T-cell (primary cell): ENCODE measurements around the gene NR4A1. TPM values are rescaled to one million over a fixed set of nuclear protein-coding genes. Genes with fewer than 3 reads are reported as not detected.

Source experiments
- ATAC-seq, 4 experiments: fragments of 200-7000 bp in 3 of 4; fragments of 150-1000 bp in 1 of 4; cut with Tn5 transposase; replicated peaks in 1 of 4; 1 replicate in 3 of 4; 2 replicates in 1 of 4; pipeline ENCODE4 v1.10.0; 2021; ENCODE audit warnings: moderate library complexity in 3 of 4, mild to moderate bottlenecking in 2 of 4, moderate number of reproducible peaks in 1 of 4
- CTCF ChIA-PET, 2 donors: fragments of 300-600 bp; sonication (Branson Sonifier 250); formaldehyde crosslinking; loops; one replicate each; lab custom pipeline; 2022; ENCODE audit warnings: antibody characterized with exemption in 2 of 2; lab: Charles Lee
- POLR2A ChIA-PET, 2 donors: fragments of 300-600 bp; sonication (Branson Sonifier 250); formaldehyde crosslinking; loops; one replicate each; lab custom pipeline; 2022; ENCODE audit warnings: antibody characterized with exemption in 2 of 2; lab: Charles Lee
- DNase-seq, 35 experiments: peaks; one replicate each; pipeline versions ENCODE4 v3.0.0 to v3.0.0-alpha.2; 2013 to 2023
- H3K27ac ChIP-seq: one replicate; pipeline ENCODE4 v1.5.1; 2013; ENCODE audit warnings: low read length
- H3K27me3 ChIP-seq, 2 experiments: replicated peaks in 1 of 2; 1 replicate in 1 of 2; 2 replicates in 1 of 2; pipeline versions ENCODE4 v1.6.1 to v1.7.0; 2013; ENCODE audit warnings: low read length in 1 of 2, mixed read lengths in 1 of 2; ENCODE audit not compliant: control insufficient read depth in 2 of 2, insufficient read depth in 2 of 2; ENCODE audit errors: extremely low read depth in 1 of 2
- H3K36me3 ChIP-seq, 2 donors: 1 replicate in 1 of 2; 2 replicates in 1 of 2; pipeline versions ENCODE4 v1.6.1 to v1.7.0; 2013; ENCODE audit warnings: low read length in 1 of 2; ENCODE audit not compliant: control insufficient read depth in 2 of 2, insufficient read depth in 1 of 2; ENCODE audit errors: extremely low read depth in 1 of 2
- H3K4me1 ChIP-seq, 2 experiments: 1 replicate in 1 of 2; 2 replicates in 1 of 2; pipeline versions ENCODE4 v1.6.1 to v1.7.0; 2013; ENCODE audit warnings: low read length in 2 of 2, mixed read lengths in 1 of 2; ENCODE audit not compliant: insufficient read depth in 2 of 2, control insufficient read depth in 1 of 2; ENCODE audit errors: extremely low read depth in 1 of 2
- H3K4me3 ChIP-seq, 2 donors: 1 replicate in 1 of 2; 2 replicates in 1 of 2; pipeline versions ENCODE4 v1.5.1 to v1.7.0; 2013; ENCODE audit warnings: mild to moderate bottlenecking in 2 of 2, low read length in 1 of 2, moderate library complexity in 1 of 2; ENCODE audit not compliant: control insufficient read depth in 1 of 2; ENCODE audit errors: extremely low read depth in 1 of 2
- H3K9me3 ChIP-seq: 2 replicates; pipeline ENCODE4 v1.7.0; 2013
- H3K27ac Mint-ChIP-seq, 2 donors: one replicate each; pipeline ENCODE4 v1.8.0; 2020 to 2021; ENCODE audit warnings: mild to moderate bottlenecking in 2 of 2, mixed read lengths in 2 of 2
- H3K27me3 Mint-ChIP-seq, 2 donors: one replicate each; pipeline ENCODE4 v1.8.0; 2021 to 2022; ENCODE audit warnings: mixed read lengths in 2 of 2
- H3K36me3 Mint-ChIP-seq: one replicate; pipeline ENCODE4 v1.8.0; 2021; ENCODE audit warnings: mixed read lengths
- H3K4me1 Mint-ChIP-seq, 3 donors: one replicate each; pipeline ENCODE4 v1.8.0; 2020 to 2022; ENCODE audit warnings: mixed read lengths in 3 of 3, mild to moderate bottlenecking in 1 of 3
- H3K4me3 Mint-ChIP-seq, 3 donors: one replicate each; pipeline ENCODE4 v1.8.0; 2020 to 2022; ENCODE audit warnings: mild to moderate bottlenecking in 3 of 3, mixed read lengths in 3 of 3, moderate library complexity in 3 of 3
- H3K9me3 Mint-ChIP-seq, 3 donors: one replicate each; pipeline ENCODE4 v1.8.0; 2020 to 2022; ENCODE audit warnings: mixed read lengths in 3 of 3
- WGBS: methylation state at CpG from one replicate; pipeline ENCODE4 v1.1.5; 2013; ENCODE audit warnings: missing lambda C conversion rate; ENCODE audit not compliant: insufficient coverage; 5-methylcytosine and 5-hydroxymethylcytosine counted together
- total RNA-seq, 35 experiments: library from RNA in 6 of 35; stranded (reverse) in 6 of 35; fragments of 120-200 nt in 1 of 35; gene quantifications; one replicate each; pipeline versions ENCODE4 v1.2.1 to v1.2.4 and lab custom pipeline; 2013 to 2026

Gene NR4A1
- total RNA-seq, 5 donors from 2014 or later (not counting 1 experiment from before 2014, with no cell fraction given): 5.9 to 103 (median 7.3) TPM

DNA sequence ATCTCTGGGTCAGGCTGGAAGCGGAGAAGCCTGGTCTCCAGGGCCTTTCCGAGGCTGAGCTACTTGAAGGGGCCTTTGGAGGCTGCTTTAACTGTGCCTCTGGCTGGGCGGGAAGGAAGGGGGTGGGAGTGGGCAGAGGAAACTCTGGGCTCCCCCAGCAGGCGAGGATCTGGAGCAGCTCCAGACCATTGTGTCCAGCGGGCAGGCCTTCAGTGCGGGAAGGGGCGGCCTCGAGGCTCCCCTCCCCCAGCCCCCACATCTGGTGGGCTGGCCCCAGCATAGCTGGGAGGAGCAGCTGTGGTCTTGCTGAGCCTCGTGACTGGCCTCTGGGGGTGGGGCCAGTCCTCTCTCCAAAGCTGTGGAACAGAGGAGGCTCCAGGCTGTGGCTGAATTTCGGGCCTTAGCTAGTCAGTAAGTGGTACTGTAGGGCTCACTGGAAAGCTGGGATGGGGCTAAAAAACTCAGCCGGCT is 41.1 kb upstream of the NR4A1 start:
- H3K36me3 ChIP-seq: peaks cover 0 to 17% of the 10 kb centered on the region in 2 donors
- ATAC-seq (no peak), DNase-seq (no peak)
- POLR2A ChIA-PET: interaction anchor here (0.6 to 1.0 kb wide), 5 partner anchors 9 to 34 kb away, joined by 3 to 8 read pairs (median 5); no protein-coding TSS in a partner anchor
- CTCF ChIA-PET: interaction anchor here (0.8 to 1.3 kb wide), 3 partner anchors 11 to 18 kb away, joined by 3 to 4 read pairs (median 4); no protein-coding TSS in a partner anchor
- Mint-ChIP-seq H3K9me3 (no peaks in the 10 kb centered on the region), H3K4me3 (no peak overlapping the region), H3K27ac (peak overlapping the region in 1 of 2 donors; percentile 39), H3K36me3 (peaks cover 23% of the 10 kb centered on the region), H3K27me3 (no peaks in the 10 kb centered on the region), H3K4me1 (peaks cover 16 to 29% (median 26%) of the 10 kb centered on the region in 3 donors)
- H3K9me3 ChIP-seq: no peaks in the 10 kb centered on the region
- WGBS: 79% methylated on average over 5 of the region's 11 CpGs
- H3K27ac ChIP-seq: no peak overlapping the region
- H3K4me1 ChIP-seq: peaks cover 3 to 33% of the 10 kb centered on the region in 2 experiments
- peaks cover 0 to 22% of the 10 kb centered on the region in 2 experiments for H3K27me3 ChIP-seq
- no peak overlapping the region for H3K4me3 ChIP-seq

DNA sequence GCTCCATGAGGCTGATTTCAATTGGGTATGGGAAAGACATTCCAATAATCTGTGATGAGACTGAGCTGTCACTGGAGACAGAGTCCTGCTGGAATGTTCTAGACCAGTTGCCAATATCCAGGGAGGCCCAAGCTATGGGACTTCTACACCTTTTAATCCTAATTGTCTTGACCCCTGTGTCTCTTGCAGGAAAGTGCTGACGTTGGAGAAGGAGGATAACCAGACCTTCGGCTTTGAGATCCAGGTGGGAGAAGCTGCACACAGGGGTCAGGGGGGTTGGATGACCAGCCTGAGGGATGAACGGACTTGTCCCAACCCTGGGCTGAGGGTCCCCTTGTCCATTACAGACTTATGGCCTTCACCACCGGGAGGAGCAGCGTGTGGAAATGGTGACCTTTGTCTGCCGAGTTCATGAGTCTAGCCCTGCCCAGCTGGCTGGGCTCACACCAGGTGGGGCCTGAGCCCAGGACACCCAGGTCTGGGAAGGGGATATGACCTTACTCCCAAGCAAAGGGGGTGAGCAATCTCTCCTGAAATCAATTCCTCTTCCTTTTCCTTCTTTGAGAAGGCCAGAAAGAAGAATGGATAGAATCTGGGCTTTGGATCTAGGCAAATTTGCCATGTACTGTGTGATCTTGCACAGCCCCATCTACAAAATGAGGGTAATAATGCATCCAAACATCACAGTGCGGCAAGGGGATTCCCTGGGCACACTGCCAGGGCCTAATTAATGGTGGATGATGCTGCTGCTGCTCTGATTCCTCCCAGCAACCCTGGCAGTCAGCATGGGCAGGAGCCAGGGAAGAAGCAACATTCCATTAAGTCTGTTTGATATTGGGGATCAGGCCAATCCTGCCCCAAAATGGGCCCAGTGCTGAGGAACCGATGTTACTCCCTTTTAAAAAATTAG is 40.3 kb upstream of the NR4A1 start:
- no peak overlapping the region for H3K4me3 Mint-ChIP-seq
- no peak overlapping the region for H3K27ac ChIP-seq

DNA sequence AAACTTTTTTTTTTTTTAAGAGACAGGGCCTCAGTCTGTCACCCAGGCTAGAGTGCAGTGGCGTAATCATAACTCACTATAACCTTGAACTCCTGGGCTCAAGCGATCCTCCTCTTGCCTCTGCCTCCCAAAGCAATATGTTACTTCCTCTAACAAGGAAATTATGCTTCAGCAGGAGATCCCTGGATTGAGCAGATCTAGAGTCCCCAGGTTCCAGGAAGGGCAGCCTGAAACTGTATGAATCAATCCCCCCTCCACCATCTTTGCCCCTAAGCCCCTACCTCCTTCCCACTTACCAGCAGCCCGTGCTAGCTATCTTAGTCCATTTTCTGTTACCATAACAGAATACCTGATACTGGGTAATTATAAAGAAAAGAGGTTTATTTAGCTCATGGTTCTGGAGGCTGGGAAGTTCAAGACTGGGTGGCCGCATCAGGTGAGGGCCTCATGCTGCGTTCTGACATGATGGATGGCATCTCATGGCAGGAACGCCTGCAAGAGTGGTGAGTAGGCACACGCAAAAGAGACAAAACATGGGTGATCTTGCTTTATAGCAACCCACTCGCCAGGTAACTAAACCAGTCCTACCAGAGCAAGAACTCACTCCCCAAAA is 39.5 kb upstream of the NR4A1 start:
- WGBS: 97% methylated on average over 7 of the region's 8 CpGs
- Histone ChIP-seq H3K36me3 (peaks cover 0 to 19% of the 10 kb centered on the region in 2 donors), H3K27ac (no peak overlapping the region), H3K9me3 (no peaks in the 10 kb centered on the region), H3K4me1 (peaks cover 3 to 23% of the 10 kb centered on the region in 2 experiments), H3K27me3 (peaks cover 0 to 10% of the 10 kb centered on the region in 2 experiments), H3K4me3 (no peak overlapping the region)
- ChIA-PET POLR2A (interaction anchor here (0.6 to 1.5 kb wide), 3 partner anchors 9 to 17 kb away, joined by 3 to 10 read pairs (median 3); no protein-coding TSS in a partner anchor), CTCF (no interaction called here)
- ATAC-seq (no peak), DNase-seq (no peak)
- H3K27ac Mint-ChIP-seq: no peak overlapping the region
- no peak overlapping the region for H3K4me3 Mint-ChIP-seq
- H3K9me3 Mint-ChIP-seq: no peaks in the 10 kb centered on the region
- H3K36me3 Mint-ChIP-seq: peaks cover 23% of the 10 kb centered on the region
- H3K4me1 Mint-ChIP-seq: peaks cover 9 to 27% (median 13%) of the 10 kb centered on the region in 3 donors
- H3K27me3 Mint-ChIP-seq: no peaks in the 10 kb centered on the region

More for the DNA sequence above, 40.3 kb upstream of the NR4A1 start:
- Histone ChIP-seq H3K4me1 (peaks cover 3 to 30% of the 10 kb centered on the region in 2 experiments), H3K36me3 (peaks cover 0 to 19% of the 10 kb centered on the region in 2 donors), H3K9me3 (no peaks in the 10 kb centered on the region), H3K4me3 (no peak overlapping the region), H3K27me3 (peaks cover 0 to 16% of the 10 kb centered on the region in 2 experiments)
- DNase-seq (no peak), ATAC-seq (no peak)
- Mint-ChIP-seq H3K27ac (no peak overlapping the region), H3K4me1 (peaks cover 13 to 26% (median 19%) of the 10 kb centered on the region in 3 donors), H3K36me3 (peaks cover 23% of the 10 kb centered on the region), H3K27me3 (no peaks in the 10 kb centered on the region), H3K9me3 (no peaks in the 10 kb centered on the region)
- ChIA-PET CTCF (interaction anchor here (0.5 to 1.3 kb wide), 5 partner anchors 9 to 19 kb away, joined by 3 to 7 read pairs (median 4); no protein-coding TSS in a partner anchor), POLR2A (interaction anchor here (0.6 to 1.5 kb wide), 4 partner anchors 9 to 12 kb away, joined by 3 to 8 read pairs (median 3); no protein-coding TSS in a partner anchor)
- WGBS: 92% methylated on average over 2 of the region's 8 CpGs

DNA sequence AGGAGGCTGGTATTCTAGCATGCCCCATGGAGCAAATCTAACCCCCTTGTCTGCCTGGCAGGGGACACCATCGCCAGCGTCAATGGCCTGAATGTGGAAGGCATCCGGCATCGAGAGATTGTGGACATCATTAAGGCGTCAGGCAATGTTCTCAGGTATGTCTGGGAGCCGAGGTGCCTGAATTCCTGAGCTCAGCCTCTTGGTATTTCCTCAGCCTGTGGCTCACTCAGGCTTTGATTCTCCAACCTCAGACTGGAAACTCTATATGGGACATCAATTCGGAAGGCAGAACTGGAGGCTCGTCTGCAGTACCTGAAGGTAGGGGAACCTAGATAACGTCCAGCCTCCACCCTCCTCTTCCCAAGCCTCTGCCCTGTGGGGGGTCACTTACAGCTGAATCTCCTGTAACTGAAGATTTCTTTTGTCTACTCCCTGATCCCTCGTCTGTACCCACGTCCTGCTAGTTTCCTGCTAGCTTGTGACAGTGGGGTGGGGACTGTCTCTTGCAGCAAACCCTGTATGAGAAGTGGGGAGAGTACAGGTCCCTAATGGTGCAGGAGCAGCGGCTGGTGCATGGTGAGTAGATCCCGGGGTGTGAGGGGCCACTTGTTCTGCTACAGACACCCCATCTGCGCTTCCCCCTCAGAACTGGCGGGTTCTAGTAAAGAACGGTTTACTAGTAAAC is 37.5 kb upstream of the NR4A1 start:
- ATAC-seq (peak in 1 of 4 experiments; percentile 1), DNase-seq (no peak)
- Histone ChIP-seq H3K27ac (no peak overlapping the region), H3K36me3 (peaks cover 0 to 19% of the 10 kb centered on the region in 2 donors), H3K4me1 (peaks cover 0 to 6% of the 10 kb centered on the region in 2 experiments), H3K27me3 (no peaks in the 10 kb centered on the region), H3K4me3 (no peak overlapping the region), H3K9me3 (no peaks in the 10 kb centered on the region)
- CTCF ChIA-PET: interaction anchor here in 1 of 2 donors (0.6 to 1.8 kb wide), 2 partner anchors 10 to 11 kb away, joined by 5 read pairs; no protein-coding TSS in a partner anchor
- H3K9me3 Mint-ChIP-seq: no peaks in the 10 kb centered on the region
- WGBS: 88% methylated on average over 12 of the region's 16 CpGs
- POLR2A ChIA-PET: no interaction called here
- H3K36me3 Mint-ChIP-seq: peaks cover 23% of the 10 kb centered on the region
- no peak overlapping the region for H3K4me3 Mint-ChIP-seq
- peak overlapping the region in 1 of 2 donors; percentile 28 for H3K27ac Mint-ChIP-seq
- no peaks in the 10 kb centered on the region for H3K27me3 Mint-ChIP-seq
- peaks cover 0 to 16% (median 4%) of the 10 kb centered on the region in 3 donors for H3K4me1 Mint-ChIP-seq

- Histone ChIP-seq H3K9me3 (no peaks in the 10 kb centered on the region), H3K4me1 (no peaks in the 10 kb centered on the region), H3K36me3 (peaks cover 0 to 17% of the 10 kb centered on the region in 2 donors), H3K27ac (no peak overlapping the region), H3K27me3 (no peaks in the 10 kb centered on the region), H3K4me3 (no peak overlapping the region)
- no peak overlapping the region for H3K27ac Mint-ChIP-seq
- ChIA-PET CTCF (interaction anchor here (0.6 kb wide), 2 partner anchors 8 to 1456 kb away, joined by 5 read pairs; no protein-coding TSS in a partner anchor), POLR2A (no interaction called here)
- DNase-seq (no peak), ATAC-seq (peak in 1 of 4 experiments; percentile 1)
- peaks cover 23% of the 10 kb centered on the region for H3K36me3 Mint-ChIP-seq
- 94% methylated on average over 67 of the region's 93 CpGs for WGBS
- peaks cover 0 to 11% (median 0%) of the 10 kb centered on the region in 3 donors for H3K4me1 Mint-ChIP-seq
- H3K27me3 Mint-ChIP-seq: no peaks in the 10 kb centered on the region
- no peaks in the 10 kb centered on the region for H3K9me3 Mint-ChIP-seq
- no peak overlapping the region for H3K4me3 Mint-ChIP-seq
Observed at GRCh38 chr12:52014567-52015530, 36.4 kb upstream of the NR4A1 start.
